Right atrium auricular region (tissue), 2 donors: ENCODE data around the gene TCF23. TPM values are rescaled to one million over a fixed set of nuclear protein-coding genes. Genes with fewer than 3 reads are reported as not detected.
"Not testable (repeated sequence)": the region's sequence is repeated elsewhere in the genome, so short reads cannot be mapped to it uniquely, and the experiment has no call there.

Experiments
- DNase-seq: peaks from one replicate; pipeline ENCODE4 v3.0.0-alpha.2; 2019; ENCODE audit warnings: low spot score
- H3K27ac ChIP-seq, 2 donors: fragments of 200-600 bp; sonication (generic); 1 replicate in 1 of 2; 2 replicates in 1 of 2; pipeline ENCODE4 v1.5.1; 2016 to 2019
- H3K27me3 ChIP-seq, 2 donors: fragments of 200-600 bp; sonication (generic); one replicate each; pipeline versions ENCODE4 v1.5.1 to v1.6.0; 2017 to 2019
- H3K36me3 ChIP-seq: fragments of 200-600 bp; sonication (generic); one replicate; pipeline ENCODE4 v1.5.1; 2016
- H3K4me1 ChIP-seq, 2 donors: fragments of 200-600 bp; sonication (generic); one replicate each; pipeline versions ENCODE4 v1.5.1 to v1.6.0; 2017 to 2019
- H3K4me3 ChIP-seq, 2 donors: fragments of 200-600 bp; sonication (generic); 1 replicate in 1 of 2; 2 replicates in 1 of 2; pipeline ENCODE4 v1.5.1; 2017 to 2019; ENCODE audit warnings: mild to moderate bottlenecking in 1 of 2, moderate library complexity in 1 of 2
- H3K9me3 ChIP-seq, 2 donors: fragments of 200-600 bp; sonication (generic); one replicate each; pipeline ENCODE4 v1.5.1; 2019
- CTCF ChIP-seq, 2 donors: fragments of 200-600 bp; sonication (generic); IDR thresholded peaks; one replicate each; pipeline ENCODE4 v1.5.1; 2019; ENCODE audit warnings: antibody characterized with exemption in 2 of 2
- total RNA-seq, 2 donors: library from RNA; depleted of rRNA; stranded (reverse); fragments of >200 nt; gene quantifications; one replicate each; pipeline ENCODE4 v1.1.0, GENCODE V29; 2016

Gene TCF23
- total RNA-seq, 2 donors from 2014 or later, result not detected

GRCh38 chr2:27185331-27186026 is 36.7 kb downstream of the TCF23 start:
- H3K4me3 ChIP-seq, result no peak overlapping the region
- peak; percentile 75 for DNase-seq
- no peak for TF ChIP-seq CTCF (IDR thresholded peaks at IDR 0.05)
- H3K9me3 ChIP-seq, result no peaks in the 10 kb centered on the region
- H3K27ac ChIP-seq, result peak overlapping the region; percentile 74 to 79
- H3K27me3 ChIP-seq, result no peaks in the 10 kb centered on the region
- H3K36me3 ChIP-seq, result no peaks in the 10 kb centered on the region
- H3K4me1 ChIP-seq, result peaks cover 0 to 33% of the 10 kb centered on the region in 2 donors

GRCh38 chr2:27186613-27187345 is 38.0 kb downstream of the TCF23 start:
- Histone ChIP-seq H3K36me3 (no peaks in the 10 kb centered on the region), H3K9me3 (no peaks in the 10 kb centered on the region), H3K4me3 (no peak overlapping the region), H3K4me1 (peaks cover 0 to 33% of the 10 kb centered on the region in 2 donors), H3K27me3 (no peaks in the 10 kb centered on the region), H3K27ac (peak overlapping the region in 1 of 2 donors; percentile 74)
- DNase-seq, result no peak
- no peak for TF ChIP-seq CTCF (IDR thresholded peaks at IDR 0.05)

- Histone ChIP-seq H3K27ac (no peak overlapping the region), H3K27me3 (no peaks in the 10 kb centered on the region), H3K4me1 (peaks cover 0 to 18% of the 10 kb centered on the region in 2 donors), H3K4me3 (no peak overlapping the region), H3K36me3 (no peaks in the 10 kb centered on the region), H3K9me3 (no peaks in the 10 kb centered on the region)
- no peak for DNase-seq
- no peak for TF ChIP-seq CTCF (IDR thresholded peaks at IDR 0.05)
These were observed 41.2 kb downstream of the TCF23 start for GRCh38 chr2:27189989-27190388.

- TF ChIP-seq CTCF (IDR thresholded peaks at IDR 0.05), result peak; percentile 57 to 73
- H3K27ac ChIP-seq, result no peak overlapping the region
- no peaks in the 10 kb centered on the region for H3K36me3 ChIP-seq
- no peaks in the 10 kb centered on the region for H3K27me3 ChIP-seq
- no peak overlapping the region for H3K4me3 ChIP-seq
- peak; percentile 66 for DNase-seq
- H3K4me1 ChIP-seq, result peaks cover 0 to 5% of the 10 kb centered on the region in 2 donors
- H3K9me3 ChIP-seq, result no peaks in the 10 kb centered on the region
These were observed 42.4 kb downstream of the TCF23 start for GRCh38 chr2:27191070-27191829.

DNA sequence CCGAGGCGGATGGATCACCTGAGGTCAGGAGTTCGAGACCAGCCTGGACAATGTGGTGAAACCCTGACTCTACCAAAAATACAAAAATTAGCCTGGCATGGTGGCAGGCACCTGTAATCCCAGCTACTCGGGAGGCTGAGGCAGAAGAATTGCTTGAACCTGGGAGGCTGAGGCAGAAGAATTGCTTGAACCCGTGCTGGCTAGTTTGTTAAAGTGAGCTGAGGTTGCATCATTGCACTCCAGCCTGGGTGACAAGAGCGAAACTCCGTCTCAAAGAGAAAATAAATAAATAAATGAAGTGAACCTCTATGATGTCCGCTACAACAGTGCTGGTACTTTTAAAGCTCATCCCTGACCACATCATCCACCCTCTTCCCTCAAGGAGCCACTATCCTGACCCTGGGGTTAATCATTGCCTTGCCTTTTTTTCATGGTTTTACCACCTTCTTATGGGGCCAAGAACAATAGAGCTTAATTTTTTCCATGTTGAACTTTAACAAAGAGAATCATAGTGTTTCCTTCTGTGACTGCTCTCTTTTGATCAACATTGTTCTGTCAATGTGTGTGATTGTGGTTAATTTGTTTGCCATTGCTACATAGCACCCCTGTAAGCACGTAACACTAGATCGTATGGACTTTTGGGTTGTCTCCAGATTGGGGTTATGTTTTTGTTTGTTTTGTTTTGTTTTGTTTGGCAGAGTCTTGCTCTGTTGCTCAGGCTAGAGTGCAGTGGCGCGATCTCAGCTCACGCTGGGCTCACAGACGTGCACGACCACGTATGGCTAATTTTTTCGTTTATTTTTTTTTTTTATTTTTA is 45.9 kb downstream of the TCF23 start:
- no peaks in the 10 kb centered on the region for H3K27me3 ChIP-seq
- DNase-seq, result no peak
- TF ChIP-seq CTCF (IDR thresholded peaks at IDR 0.05), result no peak

GRCh38 chr2:27195799-27196198 is 47.0 kb downstream of the TCF23 start:
- not testable (repeated sequence) for H3K27ac ChIP-seq, H3K4me3 ChIP-seq, H3K27me3 ChIP-seq, H3K36me3 ChIP-seq, DNase-seq, H3K9me3 ChIP-seq, H3K4me1 ChIP-seq

More for the DNA sequence above, 45.9 kb downstream of the TCF23 start:
- Histone ChIP-seq H3K4me3 (no peak overlapping the region), H3K27ac (no peak overlapping the region), H3K4me1 (no peaks in the 10 kb centered on the region), H3K9me3 (no peaks in the 10 kb centered on the region), H3K36me3 (no peaks in the 10 kb centered on the region)

DNA sequence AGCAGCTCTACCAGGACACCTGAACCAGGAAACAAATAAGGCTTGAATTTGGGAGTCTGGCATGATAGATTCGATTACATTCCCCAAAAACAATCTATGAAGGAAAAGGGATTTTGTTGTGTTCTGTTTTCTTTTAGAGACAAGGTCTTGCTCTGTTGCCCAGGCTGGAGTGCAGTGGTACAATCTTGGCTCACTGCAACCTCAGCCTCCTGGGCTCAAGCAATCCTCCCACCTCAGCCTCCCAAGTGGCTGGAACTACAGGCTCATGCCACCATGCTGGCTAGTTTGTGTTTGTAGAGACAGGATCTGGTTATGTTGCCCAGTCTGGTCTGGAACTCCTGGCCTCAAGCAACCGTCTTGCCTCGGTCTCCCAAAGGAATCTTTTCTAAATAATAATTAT is 49.3 kb downstream of the TCF23 start:
- H3K9me3 ChIP-seq, H3K27ac ChIP-seq, H3K4me3 ChIP-seq, H3K4me1 ChIP-seq, H3K27me3 ChIP-seq, DNase-seq: not testable (repeated sequence)
- H3K36me3 ChIP-seq, result peaks cover 18% of the 10 kb centered on the region
